Mesenchymal stem cell (in vitro differentiated cells and primary cell): ENCODE results near the gene DENND5A. TPM values are rescaled to one million over a fixed set of nuclear protein-coding genes. Genes with fewer than 3 reads are reported as not detected.

Source experiments
- DNase-seq: peaks from one replicate; pipeline ENCODE4 v3.0.0-alpha.2; 2013
- H2AFZ ChIP-seq: one replicate; pipeline ENCODE4 v1.6.1; 2013; ENCODE audit warnings: low read depth, mild to moderate bottlenecking, control low read depth, inconsistent platforms, low read length, moderate library complexity
- H2AK5ac ChIP-seq: 2 replicates; pipeline ENCODE4 v1.6.1; 2013; ENCODE audit warnings: low read length, moderate library complexity, mild to moderate bottlenecking, inconsistent platforms; ENCODE audit not compliant: severe bottlenecking
- H2BK120ac ChIP-seq: one replicate; pipeline ENCODE4 v1.6.1; 2013; ENCODE audit warnings: low read depth, mild to moderate bottlenecking, inconsistent platforms, low read length, moderate library complexity
- H2BK12ac ChIP-seq, 2 experiments: one replicate each; pipeline ENCODE4 v1.6.1; 2013; ENCODE audit warnings: inconsistent platforms in 2 of 2, low read length in 2 of 2, mild to moderate bottlenecking in 2 of 2, moderate library complexity in 2 of 2, control low read depth in 1 of 2
- H2BK15ac ChIP-seq: one replicate; pipeline ENCODE4 v1.6.1; 2013; ENCODE audit warnings: mild to moderate bottlenecking, low read depth, inconsistent platforms; ENCODE audit not compliant: poor library complexity, severe bottlenecking
- H2BK5ac ChIP-seq: 2 replicates; pipeline ENCODE4 v1.6.1; 2013; ENCODE audit warnings: low read depth, mild to moderate bottlenecking, low read length, control low read depth, inconsistent platforms; ENCODE audit not compliant: poor library complexity, severe bottlenecking
- H3K14ac ChIP-seq, 2 experiments: one replicate each; pipeline ENCODE4 v1.6.1; 2013; ENCODE audit warnings: inconsistent platforms in 2 of 2, low read length in 2 of 2, control low read depth in 1 of 2, mild to moderate bottlenecking in 1 of 2, moderate library complexity in 1 of 2
- H3K18ac ChIP-seq, 2 experiments: one replicate each; pipeline ENCODE4 v1.6.1; 2013; ENCODE audit warnings: inconsistent platforms in 2 of 2, low read length in 2 of 2, control low read depth in 1 of 2, low read depth in 1 of 2, mild to moderate bottlenecking in 1 of 2
- H3K23ac ChIP-seq, 2 experiments: one replicate each; pipeline ENCODE4 v1.6.1; 2013; ENCODE audit warnings: inconsistent platforms in 2 of 2, low read length in 2 of 2, mild to moderate bottlenecking in 2 of 2, moderate library complexity in 2 of 2, control low read depth in 1 of 2
- H3K27ac ChIP-seq: 2 replicates; pipeline ENCODE4 v1.5.1; 2013; ENCODE audit warnings: mild to moderate bottlenecking, moderate library complexity, low read length, control low read depth, inconsistent platforms; ENCODE audit not compliant: poor library complexity, severe bottlenecking
- H3K27me3 ChIP-seq, 2 experiments: 2 replicates each; pipeline versions ENCODE4 v1.6.1 to v1.7.0; 2013; ENCODE audit warnings: low read length in 2 of 2, mild to moderate bottlenecking in 2 of 2, moderate library complexity in 2 of 2, control low read depth in 1 of 2, inconsistent platforms in 1 of 2; ENCODE audit not compliant: control insufficient read depth in 1 of 2, insufficient read depth in 1 of 2
- H3K36me3 ChIP-seq, 2 experiments: 2 replicates each; pipeline versions ENCODE4 v1.6.1 to v1.7.0; 2013; ENCODE audit warnings: low read length in 2 of 2, control low read depth in 1 of 2, inconsistent platforms in 1 of 2, low read depth in 1 of 2, mild to moderate bottlenecking in 1 of 2; ENCODE audit not compliant: insufficient read depth in 2 of 2, control insufficient read depth in 1 of 2
- H3K4ac ChIP-seq, 2 experiments: one replicate each; pipeline ENCODE4 v1.6.1; 2013; ENCODE audit warnings: inconsistent platforms in 2 of 2, low read length in 2 of 2, mild to moderate bottlenecking in 2 of 2, moderate library complexity in 2 of 2, control low read depth in 1 of 2, low read depth in 1 of 2
- H3K4me1 ChIP-seq: 2 replicates; pipeline ENCODE4 v1.6.1; 2013; ENCODE audit warnings: low read depth, low read length, control low read depth; ENCODE audit not compliant: control insufficient read depth, insufficient read depth
- H3K4me2 ChIP-seq: 2 replicates; pipeline ENCODE4 v1.6.1; 2013; ENCODE audit warnings: low read length, mild to moderate bottlenecking, inconsistent platforms; ENCODE audit not compliant: poor library complexity, severe bottlenecking
- H3K4me3 ChIP-seq, 2 experiments: 2 replicates each; pipeline versions ENCODE4 v1.5.1 to v1.7.0; 2013; ENCODE audit warnings: low read length in 2 of 2, mild to moderate bottlenecking in 2 of 2, control low read depth in 1 of 2, low read depth in 1 of 2; ENCODE audit not compliant: insufficient read depth in 1 of 2
- H3K79me1 ChIP-seq: replicated peaks from 2 replicates; pipeline ENCODE4 v1.6.1; 2013; ENCODE audit warnings: mild to moderate bottlenecking, control low read depth, low read length, inconsistent platforms; ENCODE audit not compliant: poor library complexity, severe bottlenecking
- H3K9ac ChIP-seq: 2 replicates; pipeline ENCODE4 v1.7.0; 2013; ENCODE audit warnings: mild to moderate bottlenecking, low read length, moderate library complexity
- H3K9me3 ChIP-seq: 2 replicates; pipeline ENCODE4 v1.7.0; 2013; ENCODE audit warnings: mild to moderate bottlenecking, low read length; ENCODE audit not compliant: control insufficient read depth
- H4K8ac ChIP-seq: one replicate; pipeline ENCODE4 v1.6.1; 2013; ENCODE audit warnings: inconsistent platforms, mild to moderate bottlenecking, low read length, moderate library complexity
- H4K91ac ChIP-seq: one replicate; pipeline ENCODE4 v1.6.1; 2013; ENCODE audit warnings: mild to moderate bottlenecking, low read length, inconsistent platforms
- WGBS: methylation state at CpG from one replicate; pipeline ENCODE4 v1.1.7; 2013; ENCODE audit warnings: mixed read lengths; 5-methylcytosine and 5-hydroxymethylcytosine counted together
- small RNA-seq: library from polyadenylated mRNA; stranded (forward); fragments of <200 nt; extraction: miRNeasy Mini kit (QIAGEN cat#:217004); gene quantifications from one replicate; pipeline ENCODE3, GENCODE V24; 2013; ENCODE audit warnings: low read depth

The DENND5A gene

DNA sequence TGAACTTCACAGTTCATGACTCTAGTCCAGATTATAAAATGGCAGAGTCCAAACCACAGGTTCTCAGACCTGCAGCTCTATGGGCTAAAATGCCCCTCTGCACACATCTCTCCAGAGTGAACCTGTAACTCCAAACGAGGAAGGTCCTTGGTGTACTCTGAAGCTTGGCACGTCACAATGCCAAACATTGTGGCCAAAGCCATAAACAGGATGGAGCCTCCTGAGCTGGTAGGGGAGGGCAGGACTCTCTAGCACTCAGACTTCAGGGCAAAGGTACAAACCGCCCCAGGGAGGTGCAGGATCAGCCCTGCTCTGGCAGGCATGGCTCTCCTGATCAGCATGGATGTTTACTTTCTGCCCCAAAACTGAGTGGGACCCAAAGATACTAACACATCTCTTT lies 176.1 kb downstream of the DENND5A start:
- H2AK5ac ChIP-seq: no peak overlapping the region
- no peak overlapping the region for H4K91ac ChIP-seq
- no peaks in the 10 kb centered on the region for H3K79me1 ChIP-seq
- no peak overlapping the region for H3K27ac ChIP-seq
- no peaks in the 10 kb centered on the region for H3K36me3 ChIP-seq
- no peak overlapping the region for H3K4me3 ChIP-seq
- H3K27me3 ChIP-seq: peaks cover 22 to 33% of the 10 kb centered on the region in 2 experiments
- H2BK12ac ChIP-seq: no peak overlapping the region
- no peaks in the 10 kb centered on the region for H3K9me3 ChIP-seq
- H3K23ac ChIP-seq: no peak overlapping the region
- no peak overlapping the region for H2BK120ac ChIP-seq
- no peak overlapping the region for H3K14ac ChIP-seq
- no peak overlapping the region for H4K8ac ChIP-seq
- H3K4me1 ChIP-seq: peaks cover 10% of the 10 kb centered on the region
- H3K9ac ChIP-seq: no peak overlapping the region
- H2AFZ ChIP-seq: no peak overlapping the region
- no peak overlapping the region for H2BK15ac ChIP-seq
- no peak overlapping the region for H3K4me2 ChIP-seq
- no peak overlapping the region for H3K4ac ChIP-seq
- no peak for DNase-seq
- 88% methylated on average over 3 of the region's 3 CpGs for WGBS
- H2BK5ac ChIP-seq: no peak overlapping the region
- no peak overlapping the region for H3K18ac ChIP-seq

Small RNA genes within 50 kb of the gene (small RNA-seq; reads per million reads assigned to genes)
- gene MIR5691 (not detected), gene RF00017 (not detected)
